Measurements from ENCODE around the gene MYH7B.

Gene MYH7B

GRCh38 chr20:34977365-34978091 lies 21.9 kb downstream of the MYH7B start:
- no peak for DNase-seq (ENCODE audit: low spot score)

DNA sequence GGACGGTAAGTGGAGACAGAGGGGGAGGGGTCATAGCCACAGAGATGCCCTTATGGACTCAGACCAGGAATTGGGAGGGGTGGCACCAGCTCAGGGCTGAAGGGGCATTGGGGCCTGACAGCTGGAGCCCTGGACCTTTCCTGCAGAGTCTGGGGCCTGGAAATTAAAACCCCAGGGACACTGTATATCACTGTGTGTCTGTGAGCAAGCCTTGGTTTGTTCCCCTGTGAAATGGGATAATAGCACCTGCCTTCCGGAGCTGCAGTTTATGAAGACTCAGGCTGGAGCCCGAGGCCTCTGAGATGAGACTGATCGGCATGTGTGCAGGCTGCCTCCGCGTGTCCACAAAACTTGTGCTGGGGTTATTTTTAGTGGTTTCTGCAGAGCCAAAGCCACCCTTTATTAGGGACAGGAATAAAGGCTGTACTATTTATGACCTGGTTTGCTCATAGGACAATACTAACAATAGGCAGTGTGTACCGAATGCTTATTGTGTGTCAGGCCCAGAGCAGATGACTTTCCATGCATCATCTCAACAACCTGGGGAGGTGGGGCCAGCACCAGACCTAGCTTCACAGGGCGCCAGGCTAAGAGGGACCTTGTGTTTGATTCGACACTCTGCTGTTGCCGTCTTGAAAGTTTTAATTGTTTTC lies 22.6 kb downstream of the MYH7B start:
- DNase-seq (ENCODE audit: low spot score) = no peak

- no peak for DNase-seq (ENCODE audit: low spot score)
Observed at GRCh38 chr20:34979366-34980153, 23.9 kb downstream of the MYH7B start.

DNA sequence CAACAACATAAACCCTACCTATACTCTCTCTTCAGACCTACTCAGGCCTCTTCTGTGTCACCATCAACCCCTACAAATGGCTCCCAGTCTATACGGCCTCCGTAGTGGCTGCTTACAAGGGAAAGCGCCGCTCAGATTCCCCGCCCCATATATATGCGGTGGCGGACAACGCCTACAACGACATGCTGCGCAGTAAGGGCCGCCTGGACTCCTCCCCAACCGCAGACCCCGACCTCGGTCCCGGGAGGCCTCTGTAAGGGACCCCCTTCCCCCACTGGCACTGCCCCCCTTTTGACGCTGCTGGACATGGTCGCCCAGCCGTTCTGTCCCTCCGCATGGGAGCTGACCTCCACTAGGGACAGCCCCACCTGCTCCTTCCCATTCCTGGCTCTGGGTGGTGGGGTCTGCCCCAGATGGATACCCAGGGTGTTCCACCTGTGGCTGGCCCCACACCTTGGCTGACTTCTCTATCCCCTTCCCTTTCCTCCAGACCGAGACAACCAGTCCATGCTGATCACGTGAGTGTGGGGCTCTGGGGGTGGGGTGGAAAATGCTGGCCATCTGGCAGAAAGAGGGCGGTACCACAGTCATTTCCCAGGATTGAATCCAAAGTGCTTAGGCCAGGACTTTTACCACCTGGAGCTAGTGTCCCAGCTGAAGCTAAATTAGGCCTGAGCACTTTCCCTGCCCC lies 25.0 kb downstream of the MYH7B start:
- DNase-seq (ENCODE audit: low spot score) = no peak

DNA sequence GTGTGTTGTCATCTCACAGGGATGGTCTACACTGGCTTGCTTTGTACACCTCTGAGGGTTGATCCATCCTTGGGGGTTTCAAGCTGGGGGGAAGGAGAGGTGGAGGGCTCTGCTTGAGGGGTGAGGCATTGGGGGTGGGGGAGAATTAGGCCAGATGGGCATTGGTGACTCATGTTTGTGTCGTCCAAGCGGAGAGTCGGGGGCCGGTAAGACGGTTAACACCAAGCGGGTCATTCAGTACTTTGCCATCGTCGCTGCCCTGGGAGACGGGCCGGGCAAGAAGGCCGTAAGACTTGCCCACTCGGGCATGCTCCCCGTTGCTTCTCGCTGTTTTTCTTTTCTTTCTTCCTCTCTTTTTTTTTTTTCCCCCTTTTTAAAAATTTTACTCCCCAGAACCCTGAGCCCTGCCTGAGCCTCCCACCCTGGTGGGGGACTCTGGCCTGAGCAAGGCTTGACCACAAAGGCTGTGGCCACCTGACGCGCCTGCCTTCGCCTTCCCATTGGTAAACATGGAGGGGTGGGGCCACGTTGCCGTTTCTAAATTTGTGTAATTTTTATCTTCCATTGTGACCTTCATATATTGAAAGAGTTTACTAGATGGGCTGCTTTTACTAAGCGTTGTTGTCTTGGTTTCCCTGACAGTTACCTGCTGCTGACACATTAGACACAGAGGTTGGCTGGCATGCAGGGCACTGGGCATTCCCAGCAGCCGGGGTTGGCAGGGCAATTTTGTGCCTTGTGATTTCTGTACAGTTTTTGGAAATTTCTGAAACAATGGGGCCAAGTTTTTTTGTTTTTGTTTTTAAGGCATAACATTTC lies 26.8 kb downstream of the MYH7B start:
- no peak for DNase-seq (ENCODE audit: low spot score)

GRCh38 chr20:34983089-34983820 lies 27.6 kb downstream of the MYH7B start:
- DNase-seq (ENCODE audit: low spot score) = no peak

DNA sequence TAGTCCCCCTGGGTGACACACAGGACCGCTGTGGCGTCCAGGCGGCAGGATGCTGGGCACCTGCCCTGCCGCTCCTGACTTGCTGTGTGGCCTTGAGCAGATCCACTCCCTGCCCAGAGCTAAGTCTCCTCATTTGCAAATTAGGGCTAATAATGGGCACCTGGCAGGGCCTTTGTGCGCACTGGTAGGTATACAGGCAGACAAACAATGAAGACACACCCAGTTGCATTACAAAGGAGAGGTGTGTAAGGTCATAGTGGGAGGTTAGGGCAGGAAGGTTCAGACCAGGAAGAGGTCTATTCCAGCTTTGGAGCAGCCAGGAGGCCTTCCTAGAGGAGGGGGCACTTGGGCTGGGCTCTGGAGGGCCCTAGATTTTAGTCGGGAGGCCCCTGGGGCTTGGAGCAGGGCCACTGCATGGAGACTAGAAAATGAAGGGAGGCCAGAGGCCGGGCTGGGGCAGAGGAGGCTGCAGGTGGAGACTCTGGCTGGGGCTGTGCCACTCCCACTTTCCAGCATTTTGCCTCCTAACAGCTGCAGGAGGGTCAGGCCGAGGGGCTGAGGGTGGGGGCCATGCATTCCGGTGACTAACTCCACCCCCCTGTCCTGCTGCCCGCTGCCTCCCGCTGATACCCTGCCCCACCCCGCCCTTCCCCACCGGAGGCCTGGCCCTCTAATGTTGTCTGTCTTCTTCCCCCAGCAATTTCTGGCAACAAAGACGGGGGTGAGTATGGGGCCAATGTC lies 28.5 kb downstream of the MYH7B start:
- no peak for DNase-seq (ENCODE audit: low spot score)

DNA sequence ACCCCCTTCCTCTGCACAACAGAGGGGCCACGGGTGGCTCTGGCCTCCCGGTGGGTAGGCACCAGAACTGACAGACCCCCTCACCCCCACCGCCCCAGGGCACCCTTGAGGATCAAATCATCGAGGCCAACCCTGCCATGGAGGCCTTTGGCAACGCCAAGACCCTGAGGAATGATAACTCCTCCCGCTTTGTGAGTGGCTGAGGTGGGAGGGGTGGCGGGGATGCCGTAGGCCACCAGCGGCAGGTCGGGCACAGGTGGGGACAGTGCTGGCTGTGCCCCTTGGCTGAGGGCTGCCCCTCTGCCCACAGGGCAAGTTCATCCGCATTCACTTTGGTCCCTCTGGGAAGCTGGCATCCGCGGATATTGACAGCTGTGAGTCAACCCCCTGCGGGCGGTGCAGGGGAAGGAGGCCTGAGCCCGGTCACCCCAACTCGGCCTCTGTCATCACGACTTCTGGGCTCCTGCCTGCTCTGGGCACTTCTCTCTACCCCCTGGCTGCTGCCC lies 29.1 kb downstream of the MYH7B start:
- no peak for DNase-seq (ENCODE audit: low spot score)

DNA sequence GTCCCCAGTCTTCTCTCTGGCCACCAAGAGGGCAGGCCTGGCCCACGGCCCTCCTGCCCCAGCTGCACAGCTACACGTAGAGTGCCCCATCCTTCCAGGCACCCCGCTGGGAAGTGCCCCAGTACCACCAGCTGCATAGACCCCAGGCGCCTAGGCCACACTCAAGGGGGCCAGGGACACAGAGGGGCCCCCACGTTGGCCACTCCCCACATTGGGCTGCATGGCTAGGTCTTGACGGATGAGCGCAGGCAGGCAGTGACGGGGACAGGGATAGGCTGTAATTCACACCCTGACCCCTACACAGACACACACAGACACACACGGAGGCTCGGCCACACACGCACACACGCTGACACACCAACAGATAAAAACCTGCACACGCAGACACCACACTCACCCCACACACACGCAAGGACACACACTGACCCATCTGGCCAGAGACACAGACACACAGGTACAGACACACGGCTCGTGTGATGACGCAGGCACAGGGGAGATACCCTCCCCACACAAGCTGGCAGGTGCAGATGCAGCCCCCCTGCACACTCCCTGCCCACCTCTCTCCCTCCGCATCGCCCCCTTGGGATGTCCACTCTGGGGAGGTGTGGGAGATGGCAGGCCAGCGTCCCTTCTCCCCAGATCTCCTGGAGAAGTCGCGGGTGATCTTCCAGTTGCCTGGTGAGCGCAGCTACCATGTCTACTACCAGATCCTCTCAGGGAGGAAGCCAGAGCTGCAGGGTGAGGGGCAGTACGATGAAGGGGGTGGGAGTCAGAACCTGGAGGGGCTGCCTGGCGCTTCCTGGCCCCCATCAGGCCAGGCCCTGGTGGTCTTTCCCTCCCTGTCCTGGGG lies 30.0 kb downstream of the MYH7B start:
- DNase-seq (ENCODE audit: low spot score) = no peak

GRCh38 chr20:34986311-34987287 lies 30.9 kb downstream of the MYH7B start:
- DNase-seq (ENCODE audit: low spot score) = no peak

DNA sequence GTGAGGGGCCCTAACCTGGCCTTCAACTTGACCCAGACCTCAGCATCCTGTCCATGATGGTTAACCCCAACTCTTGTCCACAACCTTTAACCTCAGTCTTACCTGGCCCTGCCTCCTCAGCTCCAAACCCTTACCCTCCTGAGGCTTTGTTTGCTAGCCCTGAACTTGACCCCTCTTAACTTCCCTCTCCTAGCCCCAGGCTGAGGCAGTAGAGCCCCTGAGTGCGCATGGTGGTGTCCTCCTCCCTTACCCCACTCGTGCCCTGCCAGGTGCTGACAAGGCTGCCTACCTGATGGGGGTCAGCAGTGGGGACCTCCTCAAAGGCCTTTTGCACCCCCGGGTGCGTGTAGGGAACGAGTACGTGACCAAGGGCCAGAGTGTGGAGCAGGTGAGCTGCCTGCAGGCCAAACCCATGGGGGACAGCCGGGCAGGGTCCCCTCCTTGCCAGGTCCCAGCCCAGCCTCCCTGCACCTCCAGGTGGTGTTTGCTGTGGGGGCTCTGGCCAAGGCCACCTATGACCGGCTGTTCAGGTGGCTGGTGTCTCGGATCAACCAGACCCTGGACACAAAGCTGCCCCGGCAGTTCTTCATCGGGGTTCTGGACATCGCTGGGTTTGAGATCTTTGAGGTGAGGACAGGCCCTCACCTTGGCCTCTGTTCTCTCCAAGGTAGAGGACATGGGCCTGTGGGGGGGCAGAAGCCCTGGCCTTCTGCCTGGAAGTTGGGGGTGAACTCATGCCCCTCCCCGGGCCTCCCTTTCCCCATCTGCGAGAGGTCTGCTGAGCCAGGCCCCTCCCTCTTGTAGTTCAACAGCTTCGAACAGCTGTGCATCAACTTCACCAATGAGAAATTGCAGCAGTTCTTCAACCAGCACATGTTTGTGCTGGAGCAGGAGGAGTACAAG lies 31.9 kb downstream of the MYH7B start:
- no peak for DNase-seq (ENCODE audit: low spot score)

- no peak for DNase-seq (ENCODE audit: low spot score)
Observed at GRCh38 chr20:34988191-34988540, 32.5 kb downstream of the MYH7B start.

DNA sequence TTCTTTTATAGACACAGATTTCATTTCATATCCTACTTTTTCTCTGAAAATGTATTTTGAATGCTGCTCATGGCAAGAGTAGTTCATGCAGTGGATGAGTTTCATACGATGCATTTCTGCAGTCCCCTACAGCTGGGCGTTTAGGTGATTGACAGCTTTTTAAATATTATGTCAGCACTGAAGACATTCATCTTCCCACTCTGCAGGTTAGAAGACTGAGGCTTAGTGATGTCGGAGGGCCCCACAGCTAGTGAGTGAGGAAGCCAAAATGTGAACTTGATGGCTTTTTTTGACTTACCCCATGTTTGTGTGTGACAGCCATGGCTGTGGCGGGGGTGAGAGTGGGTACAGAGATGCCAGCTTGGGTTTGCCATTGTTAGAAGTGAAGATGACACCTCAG lies 33.5 kb downstream of the MYH7B start:
- DNase-seq (ENCODE audit: low spot score) = no peak

- no peak for DNase-seq (ENCODE audit: low spot score)
Observed at GRCh38 chr20:34989670-34990069, 34.0 kb downstream of the MYH7B start.

GRCh38 chr20:34990231-34990630 lies 34.6 kb downstream of the MYH7B start:
- no peak for DNase-seq (ENCODE audit: low spot score)

DNA sequence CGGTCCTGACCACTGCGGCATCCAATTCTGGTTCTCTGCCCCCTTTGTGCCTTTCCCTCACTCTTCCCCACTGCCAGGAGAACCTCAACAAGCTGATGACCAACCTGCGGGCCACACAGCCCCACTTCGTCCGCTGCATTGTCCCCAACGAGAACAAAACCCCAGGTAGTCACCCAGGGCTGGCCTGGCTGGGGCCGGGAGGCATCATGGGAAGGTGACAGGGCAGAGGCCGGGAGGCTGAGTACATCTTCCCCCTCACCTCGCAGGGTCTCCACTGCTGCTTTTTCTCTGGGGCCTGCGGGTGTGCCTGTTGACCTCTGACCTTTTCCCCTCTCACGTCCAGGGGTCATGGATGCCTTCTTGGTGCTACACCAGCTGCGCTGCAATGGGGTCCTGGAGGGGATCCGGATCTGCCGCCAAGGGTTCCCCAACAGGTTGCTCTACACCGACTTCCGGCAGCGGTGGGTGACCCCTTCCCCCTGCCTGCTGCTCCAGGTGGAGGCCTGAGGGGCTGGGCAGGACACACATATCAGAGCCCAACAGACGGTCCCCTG lies 35.1 kb downstream of the MYH7B start:
- DNase-seq (ENCODE audit: low spot score) = no peak
